Measurements from ENCODE around the gene CTU2. TPM values are rescaled to one million over a fixed set of nuclear protein-coding genes. Genes with fewer than 3 reads are reported as not detected.

CTU2 gene
- total and polyA plus RNA-seq, 2 donors from 2014 or later: 11.1 to 18.8 TPM

DNA sequence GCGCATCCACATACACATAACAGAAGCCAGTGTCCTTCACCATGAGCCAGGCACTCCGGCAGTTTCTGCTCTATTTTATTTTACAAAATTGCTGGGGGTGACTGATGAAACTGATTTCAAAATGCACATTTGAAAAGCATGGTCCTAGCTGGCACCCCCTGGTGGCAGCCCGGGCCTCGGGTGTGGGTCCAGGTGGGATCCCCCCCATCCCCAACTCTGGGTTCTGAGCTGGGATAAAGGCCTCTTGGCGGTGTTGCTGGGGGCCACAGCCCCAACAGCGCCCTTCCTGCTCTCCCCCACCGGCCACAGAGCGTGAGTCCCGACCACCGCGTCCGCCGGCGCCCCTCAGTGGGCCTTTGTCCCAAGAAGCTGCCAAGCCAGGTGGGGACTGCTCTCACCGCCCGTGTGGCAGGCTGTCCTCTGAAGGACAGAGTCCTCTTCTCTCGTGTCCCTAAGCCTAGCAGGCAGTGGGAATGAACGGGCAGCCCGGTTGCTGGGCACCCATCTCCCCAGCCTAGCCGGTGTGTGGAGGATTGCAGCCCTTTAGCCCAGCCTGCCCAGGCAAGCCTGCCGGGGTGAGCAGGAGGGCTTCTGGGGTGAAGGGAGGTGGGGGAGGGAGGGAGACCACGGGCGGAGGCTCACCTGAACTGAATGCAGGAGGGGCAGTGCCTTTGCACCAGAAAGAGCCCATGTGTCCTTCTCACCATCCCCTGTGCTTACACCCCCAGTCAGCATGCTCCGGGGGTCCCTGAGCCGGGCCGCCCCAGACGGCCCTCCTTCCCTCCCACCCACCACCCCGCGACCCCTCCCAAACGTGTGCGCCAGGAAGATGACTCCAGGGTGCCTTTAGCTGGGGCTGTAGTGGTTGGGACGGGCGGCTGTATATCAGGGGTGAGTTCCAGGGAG is 20.9 kb upstream of the CTU2 start:
- no peak for TF ChIP-seq CTCF (IDR thresholded peaks at IDR 0.05; ENCODE audit: borderline replicate concordance, extremely low read depth, insufficient read depth)
- Histone ChIP-seq H3K9me3 (ENCODE audit: control insufficient read depth in 2 of 3, insufficient read depth in 1 of 3, low read length in 3 of 3) (no peaks in the 10 kb centered on the region), H3K9ac (ENCODE audit: low read length in 3 of 3) (peak overlapping the region in 1 of 3 donors; percentile 40), H3K36me3 (ENCODE audit: control insufficient read depth in 2 of 3, insufficient read depth in 3 of 3, low read length in 3 of 3) (no peaks in the 10 kb centered on the region), H3K27ac (ENCODE audit: low read depth in 2 of 2, low read length in 2 of 2) (no peak overlapping the region), H3K4me1 (ENCODE audit: control insufficient read depth in 2 of 3, insufficient read depth in 2 of 3, low read depth in 1 of 3, low read length in 3 of 3) (peaks cover 0 to 4% (median 0%) of the 10 kb centered on the region in 3 donors), H3K27me3 (ENCODE audit: control insufficient read depth, insufficient read depth, low read length) (peaks cover 11% of the 10 kb centered on the region), H3K4me3 (ENCODE audit: low read length in 3 of 3) (peak overlapping the region in 2 of 3 donors; percentile 10 to 58)
- FAIRE-seq (no peak), DNase-seq (peak in 3 of 5 donors; percentile 27 to 77 (median 29))
- intact Hi-C loops (cut with DNase I): no loop called here

- Histone ChIP-seq H3K4me1 (ENCODE audit: control insufficient read depth in 2 of 3, insufficient read depth in 2 of 3, low read depth in 1 of 3, low read length in 3 of 3) (peaks cover 0 to 4% (median 0%) of the 10 kb centered on the region in 3 donors), H3K9me3 (ENCODE audit: control insufficient read depth in 2 of 3, insufficient read depth in 1 of 3, low read length in 3 of 3) (no peaks in the 10 kb centered on the region), H3K27me3 (ENCODE audit: control insufficient read depth, insufficient read depth, low read length) (peaks cover 11% of the 10 kb centered on the region), H3K27ac (ENCODE audit: low read depth in 2 of 2, low read length in 2 of 2) (no peak overlapping the region), H3K36me3 (ENCODE audit: control insufficient read depth in 2 of 3, insufficient read depth in 3 of 3, low read length in 3 of 3) (no peaks in the 10 kb centered on the region), H3K9ac (ENCODE audit: low read length in 3 of 3) (peak overlapping the region in 1 of 3 donors; percentile 40), H3K4me3 (ENCODE audit: low read length in 3 of 3) (peak overlapping the region in 2 of 3 donors; percentile 10 to 58)
- FAIRE-seq (no peak), DNase-seq (peak in 1 of 5 donors; percentile 84)
- intact Hi-C loops (cut with DNase I): no loop called here
- no peak for TF ChIP-seq CTCF (IDR thresholded peaks at IDR 0.05; ENCODE audit: borderline replicate concordance, extremely low read depth, insufficient read depth)
These were observed 20.3 kb upstream of the CTU2 start for GRCh38 chr16:88686062-88686438.

GRCh38 chr16:88686439-88687253 is 19.7 kb upstream of the CTU2 start, which contains the start of gene SNAI3:
SNAI3 (minus strand) TSS chr16:88686507; CDS start chr16:88686406, 101 bp downstream.
- Histone ChIP-seq H3K9me3 (ENCODE audit: control insufficient read depth in 2 of 3, insufficient read depth in 1 of 3, low read length in 3 of 3) (no peaks in the 10 kb centered on the region), H3K27me3 (ENCODE audit: control insufficient read depth, insufficient read depth, low read length) (peaks cover 10% of the 10 kb centered on the region), H3K4me3 (ENCODE audit: low read length in 3 of 3) (peak within 1 kb of the TSS in 2 of 3 donors; percentile 10 to 58), H3K9ac (ENCODE audit: low read length in 3 of 3) (peak within 1 kb of the TSS in 1 of 3 donors; percentile 40), H3K36me3 (ENCODE audit: control insufficient read depth in 2 of 3, insufficient read depth in 3 of 3, low read length in 3 of 3) (no peaks in the 10 kb centered on the region), H3K4me1 (ENCODE audit: control insufficient read depth in 2 of 3, insufficient read depth in 2 of 3, low read depth in 1 of 3, low read length in 3 of 3) (peaks cover 0 to 4% (median 0%) of the 10 kb centered on the region in 3 donors), H3K27ac (ENCODE audit: low read depth in 2 of 2, low read length in 2 of 2) (no peak within 1 kb of the TSS)
- intact Hi-C loops (cut with DNase I): no loop called here
- DNase-seq: peak; percentile 86 to 94 (median 91)
- FAIRE-seq: no peak
- no peak for TF ChIP-seq CTCF (IDR thresholded peaks at IDR 0.05; ENCODE audit: borderline replicate concordance, extremely low read depth, insufficient read depth)

Measured in kidney (tissue), 14 donors.